Measurements from ENCODE around the gene PEX6. TPM values are rescaled to one million over a fixed set of nuclear protein-coding genes. Genes with fewer than 3 reads are reported as not detected.

PEX6 gene
- polyA plus RNA-seq, 3 donors: 10.6 to 16.2 (median 15.5) TPM

- Mint-ChIP-seq H3K9me3 (no peaks in the 10 kb centered on the region), H3K36me3 (peaks cover 85 to 93% of the 10 kb centered on the region in 2 donors), H3K27me3 (ENCODE audit: low read depth in 3 of 3) (peaks cover 0 to 2% (median 1%) of the 10 kb centered on the region in 3 donors), H3K27ac (peak overlapping the region in 6 of 7 donors; percentile 2 to 82 (median 53)), H3K4me1 (peaks cover 15% of the 10 kb centered on the region), H3K4me3 (no peak overlapping the region)
- H3K4me3 ChIP-seq (replicated peaks in 1 of 3; ENCODE audit: low read depth in 2 of 3, low read length in 3 of 3): no peak overlapping the region
- H4K20me1 ChIP-seq (ENCODE audit: insufficient read depth, low read length): peaks cover 96% of the 10 kb centered on the region
- peaks cover 14% of the 10 kb centered on the region in 2 donors for H3K4me1 ChIP-seq (ENCODE audit: control insufficient read depth in 1 of 2, insufficient read depth in 2 of 2, low read length in 2 of 2)
- H2AFZ ChIP-seq (ENCODE audit: insufficient read depth, low read depth, low read length, poor library complexity, severe bottlenecking): no peak overlapping the region
- H3K9ac ChIP-seq (ENCODE audit: insufficient read depth, low read length, poor library complexity, severe bottlenecking): no peak overlapping the region
- H3K4me2 ChIP-seq (replicated peaks; ENCODE audit: extremely low read depth, low read length, poor library complexity, severe bottlenecking): no peak overlapping the region
- H3K27me3 ChIP-seq (ENCODE audit: control insufficient read depth in 2 of 2, insufficient read depth in 2 of 2, low read length in 2 of 2): no peaks in the 10 kb centered on the region
- H3K27ac ChIP-seq (ENCODE audit: low read depth in 1 of 2, low read length in 2 of 2): peak overlapping the region in 1 of 2 donors; percentile 41
- H3K9me3 ChIP-seq (replicated peaks in 1 of 2; ENCODE audit: control insufficient read depth in 1 of 2, insufficient read depth in 1 of 2, low read length in 2 of 2): no peaks in the 10 kb centered on the region
- 94% methylated on average over 5 of the region's 9 CpGs for WGBS (ENCODE audit: insufficient coverage)
- H3K79me2 ChIP-seq (ENCODE audit: insufficient read depth, low read length): peaks cover 53% of the 10 kb centered on the region
- TF ChIP-seq CTCF (IDR thresholded peaks at IDR 0.05): no peak
- no peak for DNase-seq
- intact Hi-C loops (cut with micrococcal nuclease): loop anchor here (5.0 kb wide), 2 partner anchors 37 to 38 kb away; partner anchors contain the start of gene PEX6 (in 1 of the 2)
- peaks cover 92 to 100% of the 10 kb centered on the region in 2 donors for H3K36me3 ChIP-seq (replicated peaks in 1 of 2; ENCODE audit: control insufficient read depth in 1 of 2, insufficient read depth in 2 of 2, low read length in 2 of 2)
Observed at GRCh38 chr6:42938987-42939809, 39.8 kb downstream of the PEX6 start.

- 100% methylated on average over 2 of the region's 5 CpGs for WGBS (ENCODE audit: insufficient coverage)
- Mint-ChIP-seq H3K27ac (peak overlapping the region in 5 of 7 donors; percentile 10 to 77 (median 34)), H3K27me3 (ENCODE audit: low read depth in 3 of 3) (peaks cover 0 to 1% (median 0%) of the 10 kb centered on the region in 3 donors), H3K4me3 (no peak overlapping the region), H3K36me3 (peaks cover 82 to 90% of the 10 kb centered on the region in 2 donors), H3K9me3 (no peaks in the 10 kb centered on the region), H3K4me1 (peaks cover 22% of the 10 kb centered on the region)
- H3K36me3 ChIP-seq (replicated peaks in 1 of 2; ENCODE audit: control insufficient read depth in 1 of 2, insufficient read depth in 2 of 2, low read length in 2 of 2): peaks cover 88 to 96% of the 10 kb centered on the region in 2 donors
- intact Hi-C loops (cut with micrococcal nuclease): loop anchor here (5.0 kb wide), 2 partner anchors 36 to 39 kb away; partner anchors contain the start of gene PEX6 (in 1 of the 2)
- peak overlapping the region in 1 of 2 donors; percentile 45 for H3K27ac ChIP-seq (ENCODE audit: low read depth in 1 of 2, low read length in 2 of 2)
- H3K4me3 ChIP-seq (replicated peaks in 1 of 3; ENCODE audit: low read depth in 2 of 3, low read length in 3 of 3): no peak overlapping the region
- H3K4me1 ChIP-seq (ENCODE audit: control insufficient read depth in 1 of 2, insufficient read depth in 2 of 2, low read length in 2 of 2): peaks cover 21 to 22% of the 10 kb centered on the region in 2 donors
- H3K9me3 ChIP-seq (replicated peaks in 1 of 2; ENCODE audit: control insufficient read depth in 1 of 2, insufficient read depth in 1 of 2, low read length in 2 of 2): no peaks in the 10 kb centered on the region
- no peaks in the 10 kb centered on the region for H3K27me3 ChIP-seq (ENCODE audit: control insufficient read depth in 2 of 2, insufficient read depth in 2 of 2, low read length in 2 of 2)
- TF ChIP-seq CTCF (IDR thresholded peaks at IDR 0.05): no peak
- H3K4me2 ChIP-seq (replicated peaks; ENCODE audit: extremely low read depth, low read length, poor library complexity, severe bottlenecking): no peak overlapping the region
- DNase-seq: no peak
- H2AFZ ChIP-seq (ENCODE audit: insufficient read depth, low read depth, low read length, poor library complexity, severe bottlenecking): no peak overlapping the region
- peaks cover 61% of the 10 kb centered on the region for H3K79me2 ChIP-seq (ENCODE audit: insufficient read depth, low read length)
- H3K9ac ChIP-seq (ENCODE audit: insufficient read depth, low read length, poor library complexity, severe bottlenecking): no peak overlapping the region
- H4K20me1 ChIP-seq (ENCODE audit: insufficient read depth, low read length): peaks cover 100% of the 10 kb centered on the region
Observed at GRCh38 chr6:42938428-42938796, 40.6 kb downstream of the PEX6 start.

All from CD14-positive monocyte (primary cell).